GM18505 (cell line): ENCODE data around the gene FAM163A.

Source experiments
- ATAC-seq: cut with Tn5 transposase; IDR thresholded peaks from one replicate; pipeline ENCODE4 v1.9.1; 2021; ENCODE audit not compliant: unreplicated experiment
- POLR2A ChIP-seq: IDR thresholded peaks from 4 replicates; pipeline ENCODE4 v1.6.1; 2011; ENCODE audit warnings: borderline replicate concordance; ENCODE audit not compliant: insufficient read depth, insufficient read length; ENCODE audit errors: extremely low read depth

Gene FAM163A

GRCh38 chr1:179743679-179744400 is 749 bp downstream of the FAM163A start:
- TF ChIP-seq POLR2A: no peak
- no peak for ATAC-seq

- ATAC-seq: no peak
- no peak for TF ChIP-seq POLR2A
Measured at GRCh38 chr1:179744401-179745130, 1.5 kb downstream of the FAM163A start.

- no peak for TF ChIP-seq POLR2A
- no peak for ATAC-seq
Measured at GRCh38 chr1:179745131-179745611, 2.1 kb downstream of the FAM163A start.

GRCh38 chr1:179745743-179746142 is 2.7 kb downstream of the FAM163A start:
- no peak for TF ChIP-seq POLR2A
- no peak for ATAC-seq

GRCh38 chr1:179747611-179748010 is 4.5 kb downstream of the FAM163A start:
- TF ChIP-seq POLR2A: no peak
- ATAC-seq: no peak

- no peak for TF ChIP-seq POLR2A
- ATAC-seq: no peak
Measured at GRCh38 chr1:179748772-179749171, 5.7 kb downstream of the FAM163A start.

GRCh38 chr1:179750630-179751029 is 7.5 kb downstream of the FAM163A start:
- no peak for ATAC-seq
- no peak for TF ChIP-seq POLR2A

GRCh38 chr1:179753061-179753460 is 10.0 kb downstream of the FAM163A start:
- no peak for ATAC-seq

GRCh38 chr1:179754041-179754624 is 11.0 kb downstream of the FAM163A start:
- no peak for ATAC-seq
- no peak for TF ChIP-seq POLR2A

More at GRCh38 chr1:179753061-179753460, 10.0 kb downstream of the FAM163A start:
- no peak for TF ChIP-seq POLR2A

- no peak for TF ChIP-seq POLR2A
- no peak for ATAC-seq
Measured at GRCh38 chr1:179757933-179758332, 14.8 kb downstream of the FAM163A start.

GRCh38 chr1:179760521-179760920 is 17.4 kb downstream of the FAM163A start:
- no peak for ATAC-seq
- TF ChIP-seq POLR2A: no peak

GRCh38 chr1:179761296-179761695 is 18.2 kb downstream of the FAM163A start:
- no peak for ATAC-seq
- TF ChIP-seq POLR2A: no peak

- ATAC-seq: no peak
- no peak for TF ChIP-seq POLR2A
Measured at GRCh38 chr1:179761846-179762640, 19.0 kb downstream of the FAM163A start.
